Activated naive CD4-positive, alpha-beta T cell treated with anti-CD3 and anti-CD28 coated beads for 36 hours (primary cell): ENCODE data around the gene CCM2. TPM values are rescaled to one million over a fixed set of nuclear protein-coding genes. Genes with fewer than 3 reads are reported as not detected.

Source experiments
- CTCF ChIA-PET: fragments of 350-600 bp; sonication (Branson Sonifier 250); formaldehyde crosslinking; loops from one replicate; lab custom pipeline; 2021; ENCODE audit warnings: antibody characterized with exemption; lab: Charles Lee
- DNase-seq: peaks from one replicate; pipeline ENCODE4 v3.0.0-alpha.2; 2020
- H3K27ac Mint-ChIP-seq: one replicate; pipeline ENCODE4 v1.8.0; 2021; ENCODE audit warnings: mild to moderate bottlenecking, mixed read lengths
- H3K27me3 Mint-ChIP-seq: one replicate; pipeline ENCODE4 v1.8.0; 2021; ENCODE audit warnings: low read depth, mixed read lengths
- H3K36me3 Mint-ChIP-seq: one replicate; pipeline ENCODE4 v1.8.0; 2021; ENCODE audit warnings: low read depth, mixed read lengths
- H3K4me1 Mint-ChIP-seq: one replicate; pipeline ENCODE4 v1.8.0; 2021; ENCODE audit warnings: low read depth, mixed read lengths
- H3K4me3 Mint-ChIP-seq: one replicate; pipeline ENCODE4 v1.8.0; 2021; ENCODE audit warnings: mild to moderate bottlenecking, moderate library complexity, mixed read lengths
- H3K9me3 Mint-ChIP-seq: one replicate; pipeline ENCODE4 v1.8.0; 2021; ENCODE audit warnings: mixed read lengths
- intact Hi-C: fragments of 100-400 bp; cut with micrococcal nuclease; formaldehyde crosslinking; loops from one replicate; pipeline ENCODE4 v1.15.1; 2023
- total RNA-seq, 2 experiments: library from RNA; stranded (reverse); gene quantifications; one replicate each; pipeline ENCODE4 v1.2.3, GENCODE V29; 2021

The CCM2 gene
- total RNA-seq, 2 experiments from 2014 or later, result 87.9 to 88.3 TPM

DNA sequence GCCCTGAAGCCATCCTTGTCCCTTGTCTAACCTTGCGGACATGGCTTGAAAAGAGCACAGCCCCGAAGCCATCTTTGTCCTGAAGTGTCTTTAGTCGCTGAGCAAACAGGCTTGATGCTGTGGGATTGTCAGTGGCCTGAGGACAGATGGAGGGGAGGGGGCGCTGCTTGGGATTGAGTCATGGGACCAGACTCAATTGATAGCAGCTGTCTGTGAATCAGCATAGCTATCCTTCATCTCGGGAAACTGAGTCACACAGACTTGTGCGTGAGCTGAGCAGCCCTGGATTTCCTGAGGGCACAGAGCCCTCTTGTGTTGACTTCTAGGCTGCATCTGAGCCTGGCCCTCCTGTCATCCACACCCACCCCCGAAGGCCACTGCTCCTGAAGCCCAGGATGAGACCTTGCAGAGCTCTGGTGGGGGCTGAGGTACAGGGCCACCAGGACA, 35.6 kb upstream of the CCM2 start:
- Mint-ChIP-seq H3K36me3 (peaks cover 53% of the 10 kb centered on the region), H3K4me1 (peaks cover 15% of the 10 kb centered on the region), H3K27me3 (no peaks in the 10 kb centered on the region), H3K27ac (no peak overlapping the region), H3K9me3 (no peaks in the 10 kb centered on the region), H3K4me3 (no peak overlapping the region)
- DNase-seq, result peak; percentile 39
- CTCF ChIA-PET, result interaction anchor here (0.7 to 1.3 kb wide), 4 partner anchors 8 to 173 kb away, joined by 3 to 6 read pairs (median 4); no protein-coding TSS in a partner anchor
- intact Hi-C loops, result no loop called here

DNA sequence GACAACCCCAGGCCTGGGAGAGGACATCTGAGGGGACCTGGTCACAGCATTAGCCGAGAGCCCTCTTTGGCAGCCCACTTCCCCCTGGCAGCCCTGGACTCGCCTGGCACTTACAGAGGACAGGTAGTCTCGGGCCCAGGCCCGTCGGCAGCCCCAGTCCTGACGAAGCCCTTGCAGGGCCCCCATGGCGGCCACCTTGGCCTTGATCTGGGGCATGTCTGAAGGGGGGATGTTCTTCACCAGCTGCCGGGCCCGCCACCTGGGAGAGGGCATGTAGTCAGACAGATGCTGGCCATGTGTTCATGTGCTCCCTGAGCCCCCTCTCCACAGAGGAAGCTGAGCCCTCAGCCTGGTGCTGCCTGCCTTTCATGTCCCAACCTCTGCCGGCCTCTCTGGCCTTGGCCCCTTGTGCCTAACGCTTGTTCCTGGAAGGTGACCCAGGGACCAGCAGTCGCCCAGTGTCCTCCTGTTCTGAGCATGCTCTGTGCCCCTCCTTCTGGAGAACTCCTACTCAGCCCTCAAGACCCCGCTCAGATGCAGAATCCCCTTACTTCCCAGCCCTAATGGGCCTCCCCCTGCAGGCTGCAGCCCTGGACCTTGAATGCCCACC, 35.1 kb upstream of the CCM2 start:
- H3K27ac Mint-ChIP-seq, result peak overlapping the region; percentile 39
- H3K27me3 Mint-ChIP-seq, result no peaks in the 10 kb centered on the region
- peak; percentile 15 for DNase-seq
- H3K4me3 Mint-ChIP-seq, result no peak overlapping the region
- H3K9me3 Mint-ChIP-seq, result no peaks in the 10 kb centered on the region
- CTCF ChIA-PET, result interaction anchor here (0.7 to 1.5 kb wide), 5 partner anchors 8 to 173 kb away, joined by 3 to 8 read pairs (median 4); no protein-coding TSS in a partner anchor
- H3K4me1 Mint-ChIP-seq, result peaks cover 10% of the 10 kb centered on the region
- intact Hi-C loops, result no loop called here
- H3K36me3 Mint-ChIP-seq, result peaks cover 54% of the 10 kb centered on the region

DNA sequence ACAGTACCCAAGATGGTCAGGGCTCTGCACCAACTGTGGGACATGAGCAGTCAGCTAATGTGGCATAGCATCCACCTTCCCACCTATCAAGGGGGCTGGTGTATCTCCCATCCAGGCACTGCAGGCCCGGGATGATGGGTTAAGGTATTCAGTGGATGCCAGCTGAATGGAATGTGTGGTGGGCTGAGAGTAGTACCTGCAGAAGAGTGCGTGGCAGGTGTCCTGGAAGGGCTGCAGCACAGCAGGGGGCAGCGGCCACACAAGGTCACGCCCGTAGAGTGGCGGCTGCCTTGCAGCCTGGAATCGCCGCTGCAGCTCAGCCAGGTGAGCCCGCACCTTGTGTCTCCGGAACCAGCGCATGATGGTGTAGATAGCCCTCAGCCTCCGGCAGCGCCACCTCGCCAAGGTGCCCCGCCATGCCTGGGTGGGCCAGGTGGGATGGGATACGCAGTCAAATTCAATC, 34.5 kb upstream of the CCM2 start:
- H3K36me3 Mint-ChIP-seq, result peaks cover 54% of the 10 kb centered on the region
- peaks cover 5% of the 10 kb centered on the region for H3K4me1 Mint-ChIP-seq
- CTCF ChIA-PET, result interaction anchor here (0.8 to 1.5 kb wide), 3 partner anchors 9 to 172 kb away, joined by 3 to 8 read pairs (median 4); no protein-coding TSS in a partner anchor
- H3K4me3 Mint-ChIP-seq, result no peak overlapping the region
- peak overlapping the region; percentile 39 for H3K27ac Mint-ChIP-seq
- peak; percentile 20 for DNase-seq
- intact Hi-C loops, result no loop called here
- no peaks in the 10 kb centered on the region for H3K9me3 Mint-ChIP-seq
- H3K27me3 Mint-ChIP-seq, result no peaks in the 10 kb centered on the region

DNA sequence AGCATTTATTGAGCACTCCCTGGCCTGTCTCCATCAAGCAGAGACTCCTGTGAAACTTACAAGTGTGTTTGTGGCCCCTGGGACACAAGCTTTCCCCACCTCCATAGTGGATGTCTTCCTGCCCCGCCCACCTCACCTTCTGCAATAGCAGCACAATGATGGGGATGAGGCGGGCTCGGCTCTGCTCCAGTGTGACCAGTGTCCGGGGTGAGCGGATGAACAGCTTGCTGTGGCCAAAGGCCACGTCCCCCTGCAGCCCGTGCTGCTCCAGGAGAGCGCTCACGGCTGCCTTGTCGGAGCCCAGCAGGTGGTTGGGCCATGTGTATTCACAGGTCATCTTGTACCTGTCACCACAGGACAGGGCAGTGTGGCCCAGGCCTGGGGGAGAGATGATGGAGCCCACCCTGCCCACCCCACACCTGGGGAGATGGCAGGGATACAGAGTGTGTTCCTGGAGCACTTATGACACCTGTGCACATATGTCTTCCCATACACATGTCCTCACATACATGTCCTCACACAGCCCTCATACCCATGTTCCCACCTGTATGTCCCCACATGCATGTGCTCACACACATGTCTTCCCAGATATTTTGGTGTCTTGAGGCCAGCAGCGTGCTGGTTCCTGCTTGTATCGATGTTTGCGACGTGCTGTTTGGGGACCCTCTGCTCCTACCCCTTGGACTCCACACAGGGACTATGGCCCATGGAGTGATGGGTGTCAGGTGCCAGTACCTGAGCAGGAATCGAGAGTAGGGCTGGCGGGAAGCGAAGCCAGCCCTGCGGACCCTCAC, 33.9 kb upstream of the CCM2 start:
- Mint-ChIP-seq H3K27me3 (no peaks in the 10 kb centered on the region), H3K36me3 (peaks cover 55% of the 10 kb centered on the region), H3K4me3 (no peak overlapping the region), H3K27ac (peak overlapping the region; percentile 39), H3K4me1 (peaks cover 3% of the 10 kb centered on the region), H3K9me3 (no peaks in the 10 kb centered on the region)
- CTCF ChIA-PET, result interaction anchor here (0.8 to 1.5 kb wide), 2 partner anchors 8 to 25 kb away, joined by 3 to 8 read pairs; no protein-coding TSS in a partner anchor
- peak; percentile 21 for DNase-seq
- intact Hi-C loops, result no loop called here

DNA sequence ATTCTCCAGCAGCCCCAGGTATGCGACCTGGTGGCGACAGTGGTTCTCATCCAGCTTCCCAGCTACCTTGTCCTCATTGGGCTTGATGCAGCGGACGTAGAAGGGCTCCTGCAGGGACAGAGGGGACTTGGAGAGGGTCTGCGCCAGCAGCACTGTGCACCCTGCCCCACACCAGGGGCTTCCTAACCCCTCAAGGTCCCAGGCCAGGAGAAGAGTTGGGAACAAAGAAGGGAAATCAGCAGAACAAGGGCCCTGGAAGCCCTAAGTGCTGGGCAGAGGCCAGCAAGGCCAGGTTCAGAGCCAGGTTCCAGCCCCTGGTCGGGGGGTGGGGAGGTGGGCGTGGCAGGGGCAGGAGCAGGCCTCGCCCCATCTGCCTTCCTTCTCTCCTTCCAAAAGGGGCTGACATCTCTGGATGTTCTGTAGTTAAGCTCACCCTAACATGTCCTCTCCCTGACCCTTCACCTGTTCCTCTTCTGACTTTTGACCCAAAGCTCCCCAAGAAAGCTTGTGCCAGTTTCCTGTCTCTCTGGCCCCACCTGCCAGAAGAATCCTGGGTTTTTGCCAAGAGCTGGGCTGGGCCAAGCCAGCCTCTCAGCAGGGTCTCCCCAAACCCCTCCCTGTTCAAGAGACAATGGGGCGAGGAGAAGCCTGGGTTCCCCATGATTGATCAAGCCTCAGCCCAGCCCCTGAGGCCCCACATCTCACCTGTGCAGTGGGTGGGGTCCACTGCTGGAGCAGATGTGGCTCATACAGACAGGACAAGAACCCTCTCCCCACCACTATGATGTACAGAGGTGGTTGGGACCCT, 33.1 kb upstream of the CCM2 start:
- CTCF ChIA-PET, result no interaction called here
- H3K27me3 Mint-ChIP-seq, result no peaks in the 10 kb centered on the region
- H3K9me3 Mint-ChIP-seq, result no peaks in the 10 kb centered on the region
- intact Hi-C loops, result no loop called here
- H3K27ac Mint-ChIP-seq, result peak overlapping the region; percentile 50
- peaks cover 6% of the 10 kb centered on the region for H3K4me1 Mint-ChIP-seq
- no peak for DNase-seq
- no peak overlapping the region for H3K4me3 Mint-ChIP-seq
- peaks cover 59% of the 10 kb centered on the region for H3K36me3 Mint-ChIP-seq

DNA sequence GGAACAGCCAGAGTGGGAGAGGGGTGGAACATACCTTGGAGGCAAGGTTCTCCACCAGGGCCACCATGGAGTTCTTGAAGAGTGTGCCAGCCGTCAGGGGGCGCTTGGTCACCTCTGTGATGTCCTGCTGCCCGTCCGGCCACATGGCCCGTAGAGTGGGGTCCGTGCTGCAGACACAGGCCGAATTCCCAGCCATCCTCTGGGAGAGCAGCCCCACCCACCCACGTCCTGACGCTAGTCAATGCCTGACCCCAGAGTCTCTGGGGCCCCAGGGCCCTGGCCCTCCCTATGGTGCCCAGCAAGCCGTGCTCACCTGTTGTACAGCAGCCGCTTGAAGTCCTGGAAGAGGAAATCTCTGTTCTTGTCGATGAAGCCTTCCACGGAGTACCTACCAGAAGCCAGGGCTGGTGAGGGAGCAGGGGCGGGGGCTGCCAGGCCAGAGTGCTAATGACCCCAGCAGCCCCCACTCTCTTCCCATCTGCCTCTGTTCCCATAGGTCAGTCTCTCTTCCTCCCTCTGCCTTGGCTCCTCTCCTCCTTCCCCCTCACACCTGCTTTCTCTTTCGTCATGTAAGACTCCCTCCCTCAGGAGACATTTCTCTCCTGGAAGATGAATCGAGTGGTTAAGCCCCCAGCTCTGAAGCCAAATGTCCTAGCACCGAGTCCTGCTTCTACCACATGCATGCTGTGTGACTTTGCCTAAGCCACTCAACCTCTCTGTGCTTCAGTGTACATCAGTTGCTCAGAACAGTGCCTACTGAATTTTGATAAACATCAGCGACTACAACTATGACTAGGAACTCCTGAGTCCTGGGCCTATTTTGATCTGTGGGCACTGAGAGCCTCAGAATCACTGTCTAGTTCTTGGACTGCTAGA, 32.2 kb upstream of the CCM2 start:
- Mint-ChIP-seq H3K9me3 (no peaks in the 10 kb centered on the region), H3K4me3 (no peak overlapping the region), H3K27ac (peak overlapping the region; percentile 11), H3K27me3 (no peaks in the 10 kb centered on the region), H3K4me1 (peaks cover 10% of the 10 kb centered on the region), H3K36me3 (peaks cover 68% of the 10 kb centered on the region)
- CTCF ChIA-PET, result no interaction called here
- DNase-seq, result no peak
- intact Hi-C loops, result no loop called here

DNA sequence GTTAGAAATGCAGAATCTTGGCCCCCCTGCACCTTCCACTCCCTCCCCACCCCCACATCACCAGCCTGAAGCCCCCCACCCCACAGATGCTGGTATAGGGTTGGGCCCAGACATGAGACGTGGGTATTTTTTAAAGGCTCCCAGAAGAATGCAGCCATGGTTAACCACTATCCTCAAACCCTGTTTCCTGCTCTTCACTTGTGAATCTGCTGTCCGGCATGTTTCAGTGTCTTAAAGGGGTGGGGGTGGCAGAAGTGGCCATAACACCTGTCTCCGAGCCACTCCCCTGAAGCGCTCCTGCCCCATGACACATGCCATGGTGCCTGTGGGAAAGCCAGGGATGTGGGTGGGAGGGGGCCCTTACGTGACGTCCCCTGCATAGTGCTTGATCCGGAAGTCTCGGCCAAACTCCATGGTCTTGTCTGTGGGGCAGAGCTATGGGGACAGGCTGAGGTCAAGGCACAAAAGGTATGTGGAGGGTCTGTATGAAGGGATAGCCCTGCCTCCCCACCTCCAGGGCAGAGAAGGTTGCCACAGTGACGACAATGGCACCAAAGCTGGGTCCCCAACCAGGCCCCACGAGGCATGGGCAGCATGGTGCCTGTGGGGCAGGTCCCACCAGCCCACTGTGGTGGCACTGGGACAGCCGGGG, 30.8 kb upstream of the CCM2 start:
- peak overlapping the region; percentile 18 for H3K27ac Mint-ChIP-seq
- H3K4me1 Mint-ChIP-seq, result peaks cover 17% of the 10 kb centered on the region
- H3K4me3 Mint-ChIP-seq, result no peak overlapping the region
- no peaks in the 10 kb centered on the region for H3K27me3 Mint-ChIP-seq
- DNase-seq, result no peak
- no peaks in the 10 kb centered on the region for H3K9me3 Mint-ChIP-seq
- H3K36me3 Mint-ChIP-seq, result peaks cover 70% of the 10 kb centered on the region
- CTCF ChIA-PET, result interaction anchor here (2.6 kb wide), 1 partner anchor 167 kb away, joined by 9 read pairs; no protein-coding TSS in a partner anchor
- intact Hi-C loops, result no loop called here

DNA sequence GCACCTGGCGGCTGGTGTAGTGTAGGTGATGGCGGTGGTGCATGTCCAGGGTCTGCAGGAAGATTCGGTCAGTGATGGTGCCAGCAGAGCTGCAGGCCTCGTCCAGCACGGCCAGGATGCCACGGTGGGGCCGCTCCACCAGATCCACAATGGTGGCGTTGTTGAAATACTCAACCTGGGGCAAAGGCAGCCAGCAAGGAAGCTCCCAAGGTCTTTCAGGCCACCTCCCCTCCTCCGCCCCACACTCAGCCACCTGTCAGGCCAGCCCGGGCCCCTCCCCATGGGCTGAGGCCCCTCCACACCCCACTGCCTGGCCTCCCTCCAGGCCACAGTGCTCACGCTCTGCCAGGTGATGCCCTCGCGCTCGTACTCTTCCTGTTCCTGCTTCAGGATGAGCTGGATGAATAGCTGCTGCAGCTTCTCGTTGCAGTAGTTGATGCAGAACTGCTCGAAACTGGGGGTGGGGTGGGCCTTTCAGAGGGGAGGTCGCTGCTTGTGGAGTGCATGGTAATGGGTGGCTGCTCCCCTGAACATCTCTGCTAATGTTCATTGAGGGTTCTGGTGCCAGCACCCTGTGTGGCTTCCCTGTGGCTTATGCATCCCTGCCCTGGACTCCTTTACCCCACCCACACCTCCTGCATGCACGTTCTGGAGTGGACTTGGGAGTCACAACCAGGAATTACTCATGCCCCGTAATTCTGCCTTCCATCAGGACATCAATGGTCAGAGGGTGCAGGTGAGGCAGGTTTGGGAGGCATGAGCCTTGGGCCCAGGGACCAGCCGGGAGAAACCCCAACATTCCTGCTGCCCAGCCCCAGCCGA, 30.1 kb upstream of the CCM2 start:
- H3K36me3 Mint-ChIP-seq, result peaks cover 73% of the 10 kb centered on the region
- peak overlapping the region; percentile 30 for H3K27ac Mint-ChIP-seq
- intact Hi-C loops, result no loop called here
- peak; percentile 18 for DNase-seq
- H3K9me3 Mint-ChIP-seq, result no peaks in the 10 kb centered on the region
- peaks cover 23% of the 10 kb centered on the region for H3K4me1 Mint-ChIP-seq
- H3K4me3 Mint-ChIP-seq, result no peak overlapping the region
- no peaks in the 10 kb centered on the region for H3K27me3 Mint-ChIP-seq
- CTCF ChIA-PET, result interaction anchor here (2.6 kb wide), 1 partner anchor 166 kb away, joined by 9 read pairs; no protein-coding TSS in a partner anchor

DNA sequence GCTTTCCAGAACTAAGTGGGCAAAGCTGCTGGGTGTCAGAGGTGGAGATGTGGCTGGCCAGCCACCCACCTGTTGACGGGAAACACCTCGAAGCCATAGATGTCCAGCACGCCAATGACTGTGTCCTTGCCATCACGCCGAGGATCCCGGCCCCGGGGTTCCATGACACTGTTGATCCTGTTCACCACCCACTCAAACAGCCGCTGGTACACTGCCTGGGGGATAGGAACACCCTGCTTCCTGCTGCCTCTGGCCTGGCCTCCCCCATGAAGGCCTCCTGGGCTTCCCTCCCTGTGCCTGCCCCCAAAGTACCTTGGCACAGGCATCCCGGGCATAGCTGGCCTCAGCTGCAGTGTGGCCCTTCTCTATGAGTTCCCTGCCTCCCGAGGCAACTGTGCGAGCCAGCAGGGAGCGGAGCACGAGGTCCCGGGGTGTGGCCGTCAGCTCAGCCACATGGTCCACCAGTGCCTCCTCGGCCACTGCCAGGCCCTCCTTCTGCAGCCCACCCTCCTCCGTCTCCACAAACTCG, 29.4 kb upstream of the CCM2 start:
- peak; percentile 17 for DNase-seq
- Mint-ChIP-seq H3K4me1 (peaks cover 28% of the 10 kb centered on the region), H3K9me3 (no peaks in the 10 kb centered on the region), H3K27me3 (no peaks in the 10 kb centered on the region), H3K4me3 (no peak overlapping the region), H3K36me3 (peaks cover 73% of the 10 kb centered on the region), H3K27ac (peak overlapping the region; percentile 13)
- intact Hi-C loops, result no loop called here
- CTCF ChIA-PET, result interaction anchor here (2.6 kb wide), 1 partner anchor 165 kb away, joined by 9 read pairs; no protein-coding TSS in a partner anchor
